Natural killer cell (primary cell): ENCODE measurements around the gene TBC1D3. TPM values are rescaled to one million over a fixed set of nuclear protein-coding genes. Genes with fewer than 3 reads are reported as not detected.
"Not testable (repeated sequence)": the region's sequence is repeated elsewhere in the genome, so short reads cannot be mapped to it uniquely, and the experiment has no call there.

ENCODE experiments used
- ATAC-seq, 3 donors: fragments of 150-1000 bp in 2 of 3; fragments of 200-7000 bp in 1 of 3; cut with Tn5 transposase; 1 replicate in 1 of 3; 2 replicates in 2 of 3; pipeline ENCODE4 v1.10.0; 2021; ENCODE audit warnings: mild to moderate bottlenecking in 2 of 3, moderate library complexity in 2 of 3
- DNase-seq, 2 donors: peaks; one replicate each; pipeline versions ENCODE4 v3.0.0 to v3.0.0-alpha.2; 2013 to 2021; ENCODE audit warnings: mixed read lengths in 1 of 2
- H3K27ac ChIP-seq: one replicate; pipeline ENCODE4 v1.5.1; 2013; ENCODE audit warnings: mild to moderate bottlenecking, low read length
- H3K27me3 ChIP-seq: one replicate; pipeline ENCODE4 v1.6.1; 2013; ENCODE audit warnings: low read length; ENCODE audit not compliant: control insufficient read depth, insufficient read depth
- H3K36me3 ChIP-seq: one replicate; pipeline ENCODE4 v1.6.1; 2013; ENCODE audit warnings: low read length; ENCODE audit not compliant: control insufficient read depth, insufficient read depth
- H3K4me1 ChIP-seq: one replicate; pipeline ENCODE4 v1.6.1; 2013; ENCODE audit warnings: low read length; ENCODE audit not compliant: control insufficient read depth, insufficient read depth
- H3K4me3 ChIP-seq: one replicate; pipeline ENCODE4 v1.5.1; 2013; ENCODE audit warnings: low read length
- H3K9me3 ChIP-seq: one replicate; pipeline ENCODE4 v1.6.1; 2013; ENCODE audit warnings: low read length; ENCODE audit not compliant: control insufficient read depth, insufficient read depth
- H3K27ac Mint-ChIP-seq, 2 donors: one replicate each; pipeline ENCODE4 v1.8.0; 2022; ENCODE audit warnings: mild to moderate bottlenecking in 2 of 2, mixed read lengths in 2 of 2, moderate library complexity in 1 of 2
- H3K27me3 Mint-ChIP-seq, 2 donors: one replicate each; pipeline ENCODE4 v1.8.0; 2022; ENCODE audit warnings: low read depth in 2 of 2, mixed read lengths in 2 of 2
- H3K36me3 Mint-ChIP-seq: one replicate; pipeline ENCODE4 v1.8.0; 2022; ENCODE audit warnings: mixed read lengths
- H3K4me1 Mint-ChIP-seq, 2 donors: one replicate each; pipeline ENCODE4 v1.8.0; 2022; ENCODE audit warnings: mixed read lengths in 2 of 2
- H3K4me3 Mint-ChIP-seq: one replicate; pipeline ENCODE4 v1.8.0; 2022; ENCODE audit warnings: mild to moderate bottlenecking, moderate library complexity, mixed read lengths
- H3K9me3 Mint-ChIP-seq, 2 donors: one replicate each; pipeline ENCODE4 v1.8.0; 2022; ENCODE audit warnings: mixed read lengths in 2 of 2
- WGBS: methylation state at CpG from one replicate; pipeline ENCODE4 v1.1.7; 2013; ENCODE audit warnings: missing lambda C conversion rate; ENCODE audit not compliant: insufficient coverage; 5-methylcytosine and 5-hydroxymethylcytosine counted together
- intact Hi-C: fragments of 100-400 bp; cut with micrococcal nuclease; formaldehyde crosslinking; loops from one replicate; pipeline ENCODE4 v1.14.2; 2022
- total RNA-seq, 4 donors: library from RNA; stranded (reverse); fragments of 120-200 nt in 1 of 4; gene quantifications; one replicate each; pipeline versions ENCODE4 v1.2.3 to v1.2.4, GENCODE V29; 2013 to 2022

Gene TBC1D3
- total RNA-seq = not detected
- total RNA-seq (2013) = not detected

DNA sequence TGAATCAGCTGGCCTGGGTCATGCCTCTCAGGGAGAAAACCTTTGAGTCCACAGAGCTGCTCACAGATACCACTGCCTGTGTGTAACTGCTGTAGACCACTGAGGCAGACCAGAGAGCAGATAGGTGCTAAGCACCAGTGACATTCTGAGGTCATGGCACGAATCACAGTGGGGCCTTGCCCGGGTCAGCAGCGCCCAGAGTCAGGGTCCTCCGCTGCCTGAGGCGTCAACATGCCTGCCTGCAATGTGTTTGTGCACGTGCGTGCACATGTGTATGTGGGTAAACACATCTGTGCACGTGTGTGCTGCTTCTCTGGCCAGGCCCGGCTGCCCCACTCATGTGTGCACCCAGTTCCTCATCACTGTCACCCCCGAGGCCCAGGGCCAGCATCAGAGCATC, at the start of gene TBC1D3:
TBC1D3 (minus strand) TSS at position 101 of the 400 bp plus-strand sequence. CDS start 1,526 bp downstream, outside the sequence.
- H3K4me3 Mint-ChIP-seq, H3K27ac ChIP-seq, H3K9me3 Mint-ChIP-seq, DNase-seq, H3K4me1 Mint-ChIP-seq, H3K36me3 Mint-ChIP-seq, H3K4me3 ChIP-seq, intact Hi-C loops, H3K27me3 ChIP-seq, H3K4me1 ChIP-seq, ATAC-seq, H3K9me3 ChIP-seq, H3K27ac Mint-ChIP-seq, H3K36me3 ChIP-seq, H3K27me3 Mint-ChIP-seq: not testable (repeated sequence)
- no CpG with 5 or more reads among the region's 10 CpGs for whole genome bisulfite sequencing

DNA sequence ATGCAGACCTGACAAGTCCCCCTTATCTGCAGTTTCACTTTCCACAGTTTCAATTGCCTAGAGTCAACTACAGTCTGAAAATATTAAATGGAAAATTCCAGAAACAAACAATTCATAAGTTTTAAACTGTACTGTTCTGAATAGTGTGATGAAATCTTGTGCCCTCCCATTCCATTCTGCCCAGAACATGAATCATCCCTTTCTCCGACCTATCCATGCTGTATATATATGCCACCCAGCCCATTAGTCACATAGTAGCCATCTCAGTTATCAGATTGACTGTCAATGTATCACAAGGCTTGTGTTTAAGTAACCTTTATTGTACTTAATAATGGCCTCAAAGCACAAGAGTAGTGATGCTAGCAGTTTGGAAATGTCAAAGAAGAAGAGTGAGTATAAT, 40.4 kb upstream of the TBC1D3 start:
- H3K4me1 ChIP-seq, H3K9me3 ChIP-seq, H3K36me3 ChIP-seq, intact Hi-C loops, H3K4me1 Mint-ChIP-seq, H3K36me3 Mint-ChIP-seq, ATAC-seq, DNase-seq, H3K4me3 Mint-ChIP-seq, H3K27ac ChIP-seq, H3K27ac Mint-ChIP-seq, H3K4me3 ChIP-seq, H3K27me3 Mint-ChIP-seq, H3K27me3 ChIP-seq, H3K9me3 Mint-ChIP-seq: not testable (repeated sequence)
- WGBS = no CpG with 5 or more reads among the region's 1 CpG

DNA sequence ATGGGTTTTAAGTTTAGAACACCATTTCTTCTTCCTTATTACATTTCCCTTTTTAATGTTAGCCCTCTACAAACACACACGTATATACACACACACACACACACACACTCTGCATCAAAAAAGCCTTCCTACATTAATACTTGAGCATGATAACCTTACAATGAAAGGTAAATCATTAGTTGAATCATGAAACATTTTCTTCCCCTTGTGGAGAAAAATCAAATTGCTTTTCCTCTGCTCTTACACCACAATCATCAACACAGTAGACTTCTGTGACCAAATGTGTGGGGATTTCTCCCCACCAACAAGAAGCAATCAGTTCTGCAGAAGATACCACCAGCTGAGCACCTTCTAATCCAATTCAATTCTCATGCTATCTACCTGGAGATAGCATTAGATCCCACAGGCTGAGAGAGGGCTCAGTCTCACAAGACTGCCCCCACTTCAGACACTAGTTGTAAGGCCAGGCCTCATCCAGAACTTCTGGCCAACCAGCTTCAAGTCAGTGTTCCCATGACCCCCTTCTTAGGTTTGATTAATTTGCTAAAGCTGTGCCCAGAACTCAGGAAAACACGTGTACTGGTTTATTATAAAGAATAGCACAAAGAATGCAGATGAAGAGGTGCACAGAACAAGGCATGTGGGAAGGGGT, 33.6 kb upstream of the TBC1D3 start:
- not testable (repeated sequence) for ATAC-seq

DNA sequence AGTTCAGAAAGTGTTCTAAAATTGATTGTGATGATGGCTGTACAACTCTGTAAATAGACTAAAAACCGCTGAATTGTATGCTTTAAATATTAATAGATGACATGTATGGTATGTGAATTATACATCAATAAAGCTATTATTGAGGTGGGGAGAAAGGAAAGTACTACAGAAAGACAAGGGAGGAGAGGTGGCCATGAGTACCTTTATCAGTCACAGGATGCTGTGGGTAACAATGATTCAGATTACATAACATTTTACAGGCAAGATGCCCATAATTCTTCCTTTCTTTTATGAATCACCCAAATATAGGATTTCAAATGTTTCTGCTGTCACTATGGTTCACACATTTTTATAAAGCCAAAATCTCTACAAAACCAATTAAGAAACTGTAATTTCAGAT, 28.5 kb upstream of the TBC1D3 start:
- H3K27me3 ChIP-seq, H3K27me3 Mint-ChIP-seq, H3K9me3 Mint-ChIP-seq, H3K27ac Mint-ChIP-seq, DNase-seq, H3K4me1 Mint-ChIP-seq, H3K4me3 ChIP-seq, H3K9me3 ChIP-seq, H3K36me3 Mint-ChIP-seq, H3K4me1 ChIP-seq, H3K4me3 Mint-ChIP-seq, H3K36me3 ChIP-seq, H3K27ac ChIP-seq, intact Hi-C loops: not testable (repeated sequence)
- ATAC-seq = peak in 2 of 3 donors; percentile 28 to 34
- WGBS = no CpG with 5 or more reads among the region's 1 CpG

More for the DNA sequence above, 33.6 kb upstream of the TBC1D3 start:
- H3K4me3 ChIP-seq, H3K36me3 ChIP-seq, H3K27ac ChIP-seq, DNase-seq, H3K4me1 ChIP-seq, H3K27me3 Mint-ChIP-seq, H3K4me1 Mint-ChIP-seq, H3K4me3 Mint-ChIP-seq, intact Hi-C loops, H3K9me3 ChIP-seq, H3K36me3 Mint-ChIP-seq, H3K27me3 ChIP-seq, H3K9me3 Mint-ChIP-seq, H3K27ac Mint-ChIP-seq: not testable (repeated sequence)
- no CpG with 5 or more reads among the region's 2 CpGs for WGBS

DNA sequence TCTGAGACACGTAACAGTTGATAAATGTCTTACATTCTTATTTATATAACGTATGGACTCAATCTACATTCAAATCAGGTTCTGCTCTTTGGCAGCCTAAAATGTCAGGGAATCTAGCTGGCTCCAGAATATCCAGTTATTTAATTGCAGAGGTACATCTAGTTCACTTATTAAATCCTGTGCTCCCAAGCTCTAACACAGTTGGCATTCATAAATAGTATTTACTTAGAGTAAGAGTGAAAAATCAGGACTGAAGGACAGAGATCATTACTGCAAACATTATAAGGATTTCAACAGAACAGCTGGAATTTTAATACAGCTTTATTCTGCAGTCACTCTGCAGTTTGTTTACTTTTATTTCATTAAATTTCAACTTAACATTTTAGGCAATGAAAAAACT, 7.9 kb upstream of the TBC1D3 start:
- H3K4me3 Mint-ChIP-seq, H3K4me1 ChIP-seq, H3K27ac Mint-ChIP-seq, H3K36me3 ChIP-seq, DNase-seq, H3K4me1 Mint-ChIP-seq, H3K27ac ChIP-seq, H3K9me3 Mint-ChIP-seq, H3K9me3 ChIP-seq, H3K36me3 Mint-ChIP-seq, intact Hi-C loops, ATAC-seq, H3K27me3 Mint-ChIP-seq, H3K27me3 ChIP-seq, H3K4me3 ChIP-seq: not testable (repeated sequence)
- no CpG with 5 or more reads among the region's 2 CpGs for WGBS

DNA sequence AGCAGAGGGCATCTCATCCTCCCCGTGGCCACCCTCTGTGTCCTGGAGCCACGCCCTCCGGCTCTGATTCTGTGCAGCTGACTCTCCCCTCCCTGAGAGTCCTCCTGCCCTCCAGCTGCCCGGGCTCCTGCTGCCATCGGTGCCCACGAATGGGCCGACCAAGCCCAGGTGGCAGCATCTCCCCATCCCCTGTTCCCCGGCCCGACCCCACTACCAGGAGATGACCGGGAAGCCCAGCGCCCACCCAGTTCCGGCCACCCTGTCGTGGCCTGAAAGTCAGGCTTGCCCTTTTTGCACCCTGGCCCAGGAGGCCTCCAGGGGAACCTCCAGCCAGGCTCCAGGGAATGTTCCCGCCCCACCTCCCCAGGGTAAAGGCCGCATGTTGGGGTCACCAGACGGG, 57.5 kb downstream of the TBC1D3 start:
- H3K4me1 ChIP-seq, H3K9me3 ChIP-seq, H3K36me3 Mint-ChIP-seq, H3K9me3 Mint-ChIP-seq, H3K4me1 Mint-ChIP-seq, DNase-seq, H3K27me3 Mint-ChIP-seq, H3K4me3 Mint-ChIP-seq, H3K36me3 ChIP-seq, H3K27ac Mint-ChIP-seq, H3K27me3 ChIP-seq, H3K4me3 ChIP-seq, H3K27ac ChIP-seq, ATAC-seq, intact Hi-C loops: not testable (repeated sequence)
- 89% methylated on average over 6 of the region's 16 CpGs for WGBS

Other genes starting within 250 kb of the TBC1D3 start
- 10 to 100 TPM in 1 of 3 donors, 1 to 10 TPM in 2; 1.4 to 19.7 (median 7.9) TPM for gene TBC1D3L, start 203.5 kb downstream of the TBC1D3 start, total RNA-seq
- gene TBC1D3D, start 188.6 kb downstream of the TBC1D3 start, total RNA-seq = 10 to 100 TPM in 1 of 3 donors, 1 to 10 TPM in 2; 2.6 to 14.7 (median 4.9) TPM
- gene TBC1D3C, start 123.9 kb downstream of the TBC1D3 start, total RNA-seq = 1 to 10 TPM in 2 of 3 donors, not detected in 1; 1.2 to 2.1 TPM
- 10 to 100 TPM in 1 of 3 donors, not detected in 2; 11.5 TPM for gene TBC1D3E, start 64.6 kb downstream of the TBC1D3 start, total RNA-seq
- gene MRPL45, start 104.6 kb upstream of the TBC1D3 start, total RNA-seq = 10 to 100 TPM; 11.5 to 14.2 (median 12.6) TPM
- not detected for gene GPR179, start 151.4 kb upstream of the TBC1D3 start, total RNA-seq
- 10 to 100 TPM; 13.6 to 31.8 (median 21.2) TPM for gene SOCS7, start 159.3 kb upstream of the TBC1D3 start, total RNA-seq
- 1 to 10 TPM in 2 of 3 donors, under 1 TPM in 1; 0.19 to 1.8 (median 1.7) TPM for gene ARHGAP23, start 235.9 kb upstream of the TBC1D3 start, total RNA-seq